Neural progenitor cell (in vitro differentiated cells): ENCODE results near the gene CPT1B. TPM values are rescaled to one million over a fixed set of nuclear protein-coding genes. Genes with fewer than 3 reads are reported as not detected.

Experiments used
- DNase-seq: peaks from one replicate; pipeline ENCODE4 v3.0.0-alpha.2; 2016; ENCODE audit warnings: low spot score
- H2AFZ ChIP-seq: fragments of 200-600 bp; sonication (generic); replicated peaks from 2 replicates; pipeline ENCODE4 v1.6.1; 2016; ENCODE audit warnings: antibody characterized with exemption
- H3F3A ChIP-seq: fragments of 200-600 bp; sonication (generic); 2 replicates; pipeline ENCODE4 v1.6.1; 2016; ENCODE audit warnings: antibody characterized with exemption, low read depth
- H3K27ac ChIP-seq: fragments of 200-600 bp; sonication (generic); 2 replicates; pipeline ENCODE4 v1.5.1; 2016; ENCODE audit warnings: mild to moderate bottlenecking
- H3K27me3 ChIP-seq: fragments of 200-600 bp; sonication (generic); 2 replicates; pipeline ENCODE4 v1.6.1; 2016; ENCODE audit warnings: mild to moderate bottlenecking, moderate library complexity
- H3K36me3 ChIP-seq: fragments of 200-600 bp; sonication (generic); 2 replicates; pipeline ENCODE4 v1.5.1; 2016
- H3K4me1 ChIP-seq: fragments of 200-600 bp; sonication (generic); 2 replicates; pipeline ENCODE4 v1.6.1; 2016; ENCODE audit warnings: mixed run types
- H3K4me2 ChIP-seq: fragments of 200-600 bp; sonication (generic); 2 replicates; pipeline ENCODE4 v1.6.1; 2016
- H3K4me3 ChIP-seq: fragments of 200-600 bp; sonication (generic); 2 replicates; pipeline ENCODE4 v1.5.1; 2016
- H3K79me2 ChIP-seq: fragments of 200-600 bp; sonication (generic); 2 replicates; pipeline ENCODE4 v1.6.1; 2016; ENCODE audit warnings: low read depth
- H3K9ac ChIP-seq: fragments of 200-600 bp; sonication (generic); 2 replicates; pipeline ENCODE4 v1.6.1; 2016
- H3K9me3 ChIP-seq: fragments of 200-600 bp; sonication (generic); 2 replicates; pipeline ENCODE4 v1.5.1; 2016; ENCODE audit warnings: low read depth
- H4K20me1 ChIP-seq: fragments of 200-600 bp; sonication (generic); 2 replicates; pipeline ENCODE4 v1.6.1; 2016; ENCODE audit warnings: low read depth
- H3K27ac Mint-ChIP-seq: 3 replicates; pipeline ENCODE4 v1.8.0; 2021; ENCODE audit warnings: mixed read lengths
- H3K27me3 Mint-ChIP-seq: 2 replicates; pipeline ENCODE4 v1.8.0; 2022; ENCODE audit warnings: low read depth, mild to moderate bottlenecking, inconsistent platforms, moderate library complexity, mixed read lengths; ENCODE audit not compliant: insufficient read depth
- H3K36me3 Mint-ChIP-seq: 3 replicates; pipeline ENCODE4 v1.8.0; 2021; ENCODE audit warnings: mixed read lengths
- H3K4me1 Mint-ChIP-seq: 3 replicates; pipeline ENCODE4 v1.8.0; 2021; ENCODE audit warnings: mixed read lengths
- H3K4me3 Mint-ChIP-seq: 3 replicates; pipeline ENCODE4 v1.8.0; 2021; ENCODE audit warnings: mild to moderate bottlenecking, moderate library complexity, mixed read lengths
- H3K9me3 Mint-ChIP-seq: 3 replicates; pipeline ENCODE4 v1.8.0; 2020; ENCODE audit warnings: mixed read lengths
- CTCF ChIP-seq: fragments of 200-600 bp; sonication (generic); IDR thresholded peaks from 2 replicates; pipeline ENCODE4 v1.5.1; 2017; ENCODE audit warnings: antibody characterized with exemption, mild to moderate bottlenecking
- EZH2 ChIP-seq: fragments of 200-600 bp; sonication (generic); IDR thresholded peaks from 2 replicates; pipeline ENCODE4 v1.6.1; 2017; ENCODE audit warnings: antibody characterized with exemption, mild to moderate bottlenecking, moderate library complexity
- EZH2phosphoT487 ChIP-seq: fragments of 200-600 bp; sonication (generic); IDR thresholded peaks from 2 replicates; pipeline ENCODE4 v1.6.1; 2017; ENCODE audit warnings: antibody characterized with exemption
- total RNA-seq: library from RNA; depleted of rRNA; stranded (reverse); fragments of >200 nt; gene quantifications from 2 replicates; pipeline ENCODE4 v1.2.3, GENCODE V29; 2015; ENCODE audit warnings: low replicate concordance

The CPT1B gene
- total RNA-seq, 1 donor from 2014 or later: 33.9 TPM

GRCh38 chr22:50561401-50562358 lies 16.5 kb downstream of the CPT1B start:
- H3K27ac Mint-ChIP-seq: no peak overlapping the region
- H3K4me3 Mint-ChIP-seq: peak overlapping the region; percentile 76
- H3K4me1 Mint-ChIP-seq: peaks cover 11% of the 10 kb centered on the region
- Histone ChIP-seq H3K4me1 (peaks cover 5% of the 10 kb centered on the region), H3K36me3 (no peaks in the 10 kb centered on the region), H3K4me2 (no peak overlapping the region), H3K4me3 (no peak overlapping the region), H2AFZ (no peak overlapping the region), H4K20me1 (no peaks in the 10 kb centered on the region), H3F3A (peaks cover 11% of the 10 kb centered on the region), H3K9ac (no peak overlapping the region), H3K9me3 (no peaks in the 10 kb centered on the region), H3K79me2 (no peaks in the 10 kb centered on the region), H3K27ac (no peak overlapping the region), H3K27me3 (peaks cover 25% of the 10 kb centered on the region)
- no peaks in the 10 kb centered on the region for H3K9me3 Mint-ChIP-seq
- TF ChIP-seq CTCF: no peak
- TF ChIP-seq EZH2: no peak
- no peak for TF ChIP-seq EZH2phosphoT487
- no peaks in the 10 kb centered on the region for H3K36me3 Mint-ChIP-seq
- DNase-seq: no peak
- peaks cover 16% of the 10 kb centered on the region for H3K27me3 Mint-ChIP-seq

- H3K27ac Mint-ChIP-seq: no peak overlapping the region
- Histone ChIP-seq H4K20me1 (no peaks in the 10 kb centered on the region), H3K9me3 (no peaks in the 10 kb centered on the region), H3K4me2 (no peak overlapping the region), H3K79me2 (no peaks in the 10 kb centered on the region), H3K27ac (no peak overlapping the region), H3K27me3 (peaks cover 25% of the 10 kb centered on the region), H3K4me1 (peaks cover 5% of the 10 kb centered on the region), H3F3A (peaks cover 11% of the 10 kb centered on the region), H3K36me3 (no peaks in the 10 kb centered on the region), H2AFZ (no peak overlapping the region), H3K9ac (no peak overlapping the region), H3K4me3 (no peak overlapping the region)
- TF ChIP-seq EZH2 (no peak), CTCF (no peak), EZH2phosphoT487 (no peak)
- H3K27me3 Mint-ChIP-seq: peaks cover 16% of the 10 kb centered on the region
- no peak for DNase-seq
- no peak overlapping the region for H3K4me3 Mint-ChIP-seq
- H3K9me3 Mint-ChIP-seq: no peaks in the 10 kb centered on the region
- no peaks in the 10 kb centered on the region for H3K36me3 Mint-ChIP-seq
- H3K4me1 Mint-ChIP-seq: peaks cover 11% of the 10 kb centered on the region
These were observed 18.2 kb downstream of the CPT1B start for GRCh38 chr22:50560034-50560433.

- H3K27ac ChIP-seq: no peak overlapping the region
- no peak overlapping the region for H2AFZ ChIP-seq
- no peaks in the 10 kb centered on the region for H4K20me1 ChIP-seq
- Mint-ChIP-seq H3K4me1 (no peaks in the 10 kb centered on the region), H3K36me3 (no peaks in the 10 kb centered on the region), H3K27ac (no peak overlapping the region), H3K9me3 (no peaks in the 10 kb centered on the region), H3K27me3 (peaks cover 13% of the 10 kb centered on the region), H3K4me3 (no peak overlapping the region)
- H3K9ac ChIP-seq: no peak overlapping the region
- no peaks in the 10 kb centered on the region for H3K79me2 ChIP-seq
- DNase-seq: no peak
- no peaks in the 10 kb centered on the region for H3K36me3 ChIP-seq
- no peak overlapping the region for H3K4me3 ChIP-seq
- H3K9me3 ChIP-seq: no peaks in the 10 kb centered on the region
- no peak for TF ChIP-seq EZH2phosphoT487
- no peak for TF ChIP-seq CTCF
- TF ChIP-seq EZH2: no peak
- no peaks in the 10 kb centered on the region for H3K4me1 ChIP-seq
- H3K4me2 ChIP-seq: no peak overlapping the region
- peaks cover 5% of the 10 kb centered on the region for H3K27me3 ChIP-seq
- H3F3A ChIP-seq: peaks cover 4% of the 10 kb centered on the region
These were observed 21.5 kb downstream of the CPT1B start for GRCh38 chr22:50556703-50557102.
